Uterus (tissue), 4 donors: ENCODE results near the gene SMIM43. TPM values are rescaled to one million over a fixed set of nuclear protein-coding genes. Genes with fewer than 3 reads are reported as not detected.

Source experiments
- DNase-seq, 2 donors: peaks; one replicate each; pipeline ENCODE4 v3.0.0-alpha.2; 2019 to 2020
- H3K27ac ChIP-seq, 2 donors: fragments of 200-600 bp; sonication (generic); 1 replicate in 1 of 2; 2 replicates in 1 of 2; pipeline ENCODE4 v1.5.1; 2016 to 2018
- H3K27me3 ChIP-seq, 2 donors: fragments of 200-600 bp; sonication (generic); one replicate each; pipeline ENCODE4 v1.5.1; 2018 to 2019; ENCODE audit warnings: control low read depth in 1 of 2
- H3K36me3 ChIP-seq, 2 donors: fragments of 200-600 bp; sonication (generic); one replicate each; pipeline ENCODE4 v1.5.1; 2019; ENCODE audit warnings: control low read depth in 1 of 2
- H3K4me1 ChIP-seq, 2 donors: fragments of 200-600 bp; sonication (generic); one replicate each; pipeline ENCODE4 v1.5.1; 2018 to 2019; ENCODE audit warnings: control low read depth in 1 of 2
- H3K4me3 ChIP-seq, 2 donors: fragments of 200-600 bp; sonication (generic); 1 replicate in 1 of 2; 2 replicates in 1 of 2; pipeline ENCODE4 v1.5.1; 2018 to 2019; ENCODE audit warnings: mild to moderate bottlenecking in 1 of 2
- H3K9me3 ChIP-seq, 2 donors: fragments of 200-600 bp; sonication (generic); one replicate each; pipeline ENCODE4 v1.5.1; 2019; ENCODE audit warnings: control low read depth in 1 of 2
- POLR2A ChIP-seq, 2 donors: fragments of 450-650 bp; IDR thresholded peaks; one replicate each; pipeline ENCODE4 v1.6.1; 2016; ENCODE audit warnings: antibody characterized with exemption in 2 of 2, mild to moderate bottlenecking in 1 of 2, moderate library complexity in 1 of 2
- intact Hi-C: fragments of 100-400 bp; cut with DNase I; formaldehyde crosslinking; loops from one replicate; pipeline ENCODE4 v1.15.1; 2023; ENCODE audit warnings: low total_unique reads
- total RNA-seq, 4 donors: library from RNA; depleted of rRNA in 3 of 4; stranded (reverse); fragments of >200 nt in 3 of 4; gene quantifications; one replicate each; pipeline versions ENCODE4 v1.1.0 to v1.2.4, GENCODE V29; 2014 to 2023
- TF ChIP-seq, protein P1 (sequence below), 4 experiments: fragments of 200-600 bp in 2 of 4; fragments of 450-650 bp in 2 of 4; sonication (generic) in 2 of 4; IDR thresholded peaks; one replicate each; pipeline ENCODE4 v1.5.1; 2016 to 2019; ENCODE audit warnings: antibody characterized with exemption in 4 of 4, mild to moderate bottlenecking in 2 of 4, moderate library complexity in 1 of 4
- donor health status: DM: yes; HTN: yes; CAD: no.

The SMIM43 gene
- total RNA-seq, 4 donors from 2014 or later = 0.41 TPM; not detected in 3

DNA sequence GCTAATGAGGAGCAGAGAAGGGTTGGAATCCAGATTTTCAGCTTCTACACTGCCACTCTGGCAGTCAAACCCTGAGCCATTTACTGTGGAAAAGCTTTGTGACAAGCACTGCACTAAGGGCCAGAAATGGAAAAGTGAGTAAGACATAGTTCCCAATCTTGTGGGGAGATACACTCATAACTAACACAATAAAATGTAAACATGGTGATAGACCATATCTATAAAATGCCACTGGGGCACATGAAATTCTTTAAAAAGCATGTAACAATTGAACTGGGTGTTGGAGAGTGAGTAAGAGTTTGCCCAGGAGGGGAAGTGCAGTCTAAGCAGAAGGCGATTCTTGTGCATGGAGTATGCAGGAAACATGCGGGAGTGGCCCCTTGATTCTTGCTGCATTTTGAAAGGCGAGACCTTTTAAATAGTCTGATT is 36.2 kb downstream of the SMIM43 start:
- intact Hi-C loops = no loop called here
- Histone ChIP-seq H3K27me3 (no peaks in the 10 kb centered on the region), H3K36me3 (no peaks in the 10 kb centered on the region), H3K4me1 (no peaks in the 10 kb centered on the region), H3K9me3 (no peaks in the 10 kb centered on the region), H3K4me3 (no peak overlapping the region), H3K27ac (no peak overlapping the region)
- no peak for TF ChIP-seq POLR2A (IDR thresholded peaks at IDR 0.05)
- TF ChIP-seq, protein P1, sequence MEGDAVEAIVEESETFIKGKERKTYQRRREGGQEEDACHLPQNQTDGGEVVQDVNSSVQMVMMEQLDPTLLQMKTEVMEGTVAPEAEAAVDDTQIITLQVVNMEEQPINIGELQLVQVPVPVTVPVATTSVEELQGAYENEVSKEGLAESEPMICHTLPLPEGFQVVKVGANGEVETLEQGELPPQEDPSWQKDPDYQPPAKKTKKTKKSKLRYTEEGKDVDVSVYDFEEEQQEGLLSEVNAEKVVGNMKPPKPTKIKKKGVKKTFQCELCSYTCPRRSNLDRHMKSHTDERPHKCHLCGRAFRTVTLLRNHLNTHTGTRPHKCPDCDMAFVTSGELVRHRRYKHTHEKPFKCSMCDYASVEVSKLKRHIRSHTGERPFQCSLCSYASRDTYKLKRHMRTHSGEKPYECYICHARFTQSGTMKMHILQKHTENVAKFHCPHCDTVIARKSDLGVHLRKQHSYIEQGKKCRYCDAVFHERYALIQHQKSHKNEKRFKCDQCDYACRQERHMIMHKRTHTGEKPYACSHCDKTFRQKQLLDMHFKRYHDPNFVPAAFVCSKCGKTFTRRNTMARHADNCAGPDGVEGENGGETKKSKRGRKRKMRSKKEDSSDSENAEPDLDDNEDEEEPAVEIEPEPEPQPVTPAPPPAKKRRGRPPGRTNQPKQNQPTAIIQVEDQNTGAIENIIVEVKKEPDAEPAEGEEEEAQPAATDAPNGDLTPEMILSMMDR (IDR thresholded peaks at IDR 0.05) = no peak
- no peak for DNase-seq

DNA sequence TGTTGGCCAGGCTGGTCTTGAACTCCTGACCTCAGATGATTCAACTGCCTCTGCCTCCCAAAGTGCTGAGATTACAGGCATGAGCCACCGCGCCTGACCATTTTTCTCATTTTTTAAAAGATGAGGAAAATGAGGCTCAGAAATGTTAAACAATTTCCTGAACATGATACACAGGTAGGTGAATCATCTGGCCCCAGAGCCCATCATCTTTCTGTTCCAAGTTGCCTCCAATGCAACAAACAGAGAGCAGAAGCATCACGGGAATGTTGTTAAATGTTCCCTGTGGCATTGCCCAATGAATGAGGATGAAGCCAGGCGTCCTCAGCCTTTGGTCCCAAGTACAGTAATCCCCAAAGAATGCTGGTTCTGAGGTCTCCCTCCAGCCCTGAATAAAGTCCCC is 36.9 kb downstream of the SMIM43 start:
- TF ChIP-seq, protein P1 (IDR thresholded peaks at IDR 0.05) = no peak
- TF ChIP-seq POLR2A (IDR thresholded peaks at IDR 0.05) = no peak
- H3K27me3 ChIP-seq = no peaks in the 10 kb centered on the region
- no peaks in the 10 kb centered on the region for H3K4me1 ChIP-seq
- no peak for DNase-seq
- H3K4me3 ChIP-seq = no peak overlapping the region
- H3K27ac ChIP-seq = no peak overlapping the region
- intact Hi-C loops = no loop called here
- H3K9me3 ChIP-seq = no peaks in the 10 kb centered on the region
- H3K36me3 ChIP-seq = no peaks in the 10 kb centered on the region

DNA sequence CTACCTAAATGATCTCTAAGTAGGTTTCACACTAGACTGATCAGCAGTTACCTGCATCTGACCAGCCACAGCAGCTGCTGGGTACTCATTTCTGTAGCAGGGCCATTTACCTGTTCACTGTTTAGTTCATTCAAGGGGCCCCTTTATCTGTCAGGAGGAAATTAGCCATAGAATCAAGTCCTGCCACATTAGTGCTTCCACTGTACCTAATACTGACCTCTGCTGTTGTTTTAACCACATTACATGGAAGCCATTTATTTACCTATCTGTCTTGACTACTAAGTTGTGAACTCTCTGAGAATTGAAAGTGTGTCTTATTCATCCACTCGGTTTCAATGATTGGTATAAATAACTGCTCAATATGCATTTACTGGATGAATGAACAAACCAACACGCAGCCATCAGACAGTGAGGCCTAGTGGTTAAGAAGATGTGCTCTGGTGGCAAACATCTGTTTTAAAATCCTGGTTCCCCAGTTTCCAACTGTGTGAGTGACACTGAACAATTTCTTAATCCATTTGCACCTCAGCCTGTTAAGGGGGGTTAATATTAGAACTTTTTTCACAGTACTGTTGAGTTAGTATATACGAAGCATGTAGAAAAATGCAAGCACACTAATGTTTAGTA is 38.2 kb downstream of the SMIM43 start:
- H3K36me3 ChIP-seq = no peaks in the 10 kb centered on the region
- TF ChIP-seq POLR2A (IDR thresholded peaks at IDR 0.05) = no peak
- TF ChIP-seq, protein P1 (IDR thresholded peaks at IDR 0.05) = peak; percentile 63 to 78 (median 72)
- no peak overlapping the region for H3K27ac ChIP-seq
- no peaks in the 10 kb centered on the region for H3K4me1 ChIP-seq
- H3K27me3 ChIP-seq = no peaks in the 10 kb centered on the region
- H3K4me3 ChIP-seq = no peak overlapping the region
- intact Hi-C loops = no loop called here
- no peak for DNase-seq
- no peaks in the 10 kb centered on the region for H3K9me3 ChIP-seq

DNA sequence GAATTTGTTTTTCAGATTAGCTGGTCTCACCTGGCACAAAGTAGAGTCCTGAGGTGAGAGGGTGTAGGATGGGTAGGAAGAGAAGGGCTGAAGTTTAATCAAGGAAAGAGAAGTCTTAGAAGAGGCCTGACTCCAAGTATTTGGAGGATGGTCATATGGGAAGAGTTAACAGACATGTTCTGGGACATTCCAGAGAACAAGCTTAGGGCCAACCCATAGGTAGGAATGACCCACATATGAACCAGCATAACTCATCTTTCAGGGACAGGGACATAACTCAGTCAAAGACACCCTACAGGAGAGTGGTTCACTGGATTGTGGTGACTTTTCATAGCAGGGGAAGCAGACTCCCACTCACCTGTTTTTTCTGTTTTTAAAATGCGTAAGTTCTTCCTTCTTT is 40.3 kb downstream of the SMIM43 start:
- Histone ChIP-seq H3K9me3 (no peaks in the 10 kb centered on the region), H3K27ac (no peak overlapping the region), H3K36me3 (no peaks in the 10 kb centered on the region), H3K27me3 (no peaks in the 10 kb centered on the region), H3K4me3 (no peak overlapping the region), H3K4me1 (no peaks in the 10 kb centered on the region)
- DNase-seq = no peak
- TF ChIP-seq POLR2A (IDR thresholded peaks at IDR 0.05) = no peak
- TF ChIP-seq, protein P1 (IDR thresholded peaks at IDR 0.05) = no peak
- intact Hi-C loops = no loop called here

DNA sequence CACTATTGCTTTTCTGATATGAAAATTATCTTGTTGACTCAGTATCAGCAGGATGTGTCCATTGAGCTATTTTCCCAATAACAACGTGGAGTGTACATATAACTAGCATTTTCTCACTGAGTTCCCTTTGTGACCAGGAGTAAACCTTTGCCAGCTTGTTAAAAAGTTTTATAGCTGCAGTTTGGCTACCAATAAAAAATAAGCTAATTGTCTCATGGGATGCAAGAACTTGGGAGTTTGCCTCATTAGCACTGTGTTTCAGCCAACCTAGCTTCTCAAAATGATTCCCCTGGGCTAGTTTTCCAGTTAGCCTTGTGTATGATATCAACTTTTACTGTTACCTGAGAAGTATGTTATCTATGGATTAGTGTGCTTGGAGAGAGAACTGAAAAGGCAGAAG is 43.3 kb downstream of the SMIM43 start:
- TF ChIP-seq, protein P1 (IDR thresholded peaks at IDR 0.05) = no peak
- no peak for TF ChIP-seq POLR2A (IDR thresholded peaks at IDR 0.05)
- no peaks in the 10 kb centered on the region for H3K9me3 ChIP-seq
- no peak overlapping the region for H3K27ac ChIP-seq
- H3K4me3 ChIP-seq = no peak overlapping the region
- no peak for DNase-seq
- no peaks in the 10 kb centered on the region for H3K27me3 ChIP-seq
- H3K4me1 ChIP-seq = no peaks in the 10 kb centered on the region
- intact Hi-C loops = no loop called here
- H3K36me3 ChIP-seq = no peaks in the 10 kb centered on the region
